Activated naive CD8-positive, alpha-beta T cell treated with anti-CD3 and anti-CD28 coated beads for 36 hours (primary cell): Measurements from ENCODE around the gene GPAM. TPM values are rescaled to one million over a fixed set of nuclear protein-coding genes. Genes with fewer than 3 reads are reported as not detected.
"Not testable (repeated sequence)": the region's sequence is repeated elsewhere in the genome, so short reads cannot be mapped to it uniquely, and the experiment has no call there.

ENCODE experiments used
- DNase-seq: peaks from one replicate; pipeline ENCODE4 v3.0.0; 2021
- H3K27ac Mint-ChIP-seq: one replicate; pipeline ENCODE4 v1.8.0; 2022; ENCODE audit warnings: mild to moderate bottlenecking, moderate library complexity, mixed read lengths
- H3K27me3 Mint-ChIP-seq: one replicate; pipeline ENCODE4 v1.8.0; 2022; ENCODE audit warnings: mild to moderate bottlenecking, mixed read lengths
- H3K36me3 Mint-ChIP-seq: one replicate; pipeline ENCODE4 v1.8.0; 2021; ENCODE audit warnings: mild to moderate bottlenecking, mixed read lengths
- H3K4me1 Mint-ChIP-seq: one replicate; pipeline ENCODE4 v1.8.0; 2021; ENCODE audit warnings: mixed read lengths
- H3K4me3 Mint-ChIP-seq: one replicate; pipeline ENCODE4 v1.8.0; 2022; ENCODE audit warnings: mild to moderate bottlenecking, moderate library complexity, mixed read lengths
- H3K9me3 Mint-ChIP-seq: one replicate; pipeline ENCODE4 v1.8.0; 2022; ENCODE audit warnings: mixed read lengths
- total RNA-seq, 2 experiments: library from RNA; stranded (reverse); gene quantifications; one replicate each; pipeline ENCODE4 v1.2.3, GENCODE V29; 2021

GPAM gene
- total RNA-seq, 2 experiments from 2014 or later: 12.7 to 14.2 TPM

DNA sequence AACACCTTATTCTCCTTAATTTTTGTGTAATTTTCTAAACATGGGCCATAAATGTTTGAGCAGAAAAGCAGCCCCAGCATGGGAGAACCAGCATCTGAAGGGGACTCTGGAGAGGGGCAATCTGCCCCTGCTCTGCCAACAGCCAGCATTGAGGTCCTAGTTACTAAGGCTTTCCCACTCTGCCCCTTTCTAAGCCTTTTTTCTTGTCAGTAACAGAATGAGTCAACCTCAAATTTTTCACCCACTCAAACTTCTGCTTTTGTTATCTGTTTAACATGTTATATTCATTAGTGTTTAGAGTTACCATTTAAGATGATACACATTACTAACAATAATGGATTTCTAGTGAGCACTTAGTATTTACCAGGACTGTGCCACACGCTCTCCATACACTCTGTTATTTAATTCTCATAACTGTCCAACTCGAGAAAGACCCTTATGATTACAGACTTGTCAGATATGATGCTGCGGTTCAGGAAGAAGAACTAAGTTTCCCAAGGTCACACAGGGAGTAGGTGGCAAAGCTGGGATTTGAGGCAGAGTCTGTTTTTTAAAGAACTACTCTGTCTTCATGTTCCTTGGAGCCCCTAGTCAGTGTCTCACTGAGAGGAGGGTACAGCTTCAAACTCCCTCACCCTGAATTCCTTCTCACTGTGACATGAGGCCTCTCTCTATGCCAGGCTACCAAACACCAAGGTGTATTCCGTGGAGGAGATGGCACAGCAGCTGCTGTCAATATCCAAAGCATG is 19.9 kb upstream of the GPAM start:
- Mint-ChIP-seq H3K4me3 (no peak overlapping the region), H3K27ac (no peak overlapping the region), H3K36me3 (no peaks in the 10 kb centered on the region), H3K27me3 (peaks cover 27% of the 10 kb centered on the region), H3K4me1 (peaks cover 4% of the 10 kb centered on the region), H3K9me3 (no peaks in the 10 kb centered on the region)
- DNase-seq: no peak

DNA sequence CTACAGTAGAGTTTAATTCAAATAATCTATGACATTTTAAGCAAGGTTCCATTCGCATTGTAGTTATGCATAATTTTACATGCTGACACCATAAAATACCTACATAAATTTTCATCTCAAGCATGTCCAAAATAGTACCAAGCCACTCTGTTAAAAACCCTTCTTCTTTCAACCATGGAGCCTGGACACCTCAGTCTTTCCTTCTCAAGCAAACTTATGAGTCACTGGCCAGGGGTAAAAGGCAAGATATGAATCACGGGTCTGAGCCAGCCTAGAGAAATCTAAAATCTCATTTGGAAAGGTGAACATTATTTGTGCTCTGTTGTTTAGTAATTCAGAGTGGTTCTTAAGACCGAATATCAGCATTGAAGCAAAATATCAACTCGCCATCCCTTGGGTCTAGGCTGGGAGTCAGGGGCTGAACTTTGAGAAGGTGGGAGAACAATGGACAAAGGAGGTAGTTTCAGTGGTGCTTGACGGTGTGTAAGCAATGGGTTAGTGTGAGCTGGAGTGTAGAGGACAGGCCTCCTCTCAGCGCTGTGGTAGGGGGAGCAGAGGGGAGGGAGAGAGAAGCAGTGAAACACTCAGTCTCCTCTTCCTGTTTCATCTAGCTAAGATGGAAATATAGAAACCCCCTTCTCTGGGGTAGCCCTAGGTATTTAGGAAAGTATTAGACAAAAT is 19.1 kb upstream of the GPAM start:
- Mint-ChIP-seq H3K4me1 (peaks cover 4% of the 10 kb centered on the region), H3K27ac (peak overlapping the region; percentile 32), H3K4me3 (no peak overlapping the region), H3K27me3 (peaks cover 27% of the 10 kb centered on the region), H3K36me3 (no peaks in the 10 kb centered on the region), H3K9me3 (no peaks in the 10 kb centered on the region)
- no peak for DNase-seq

DNA sequence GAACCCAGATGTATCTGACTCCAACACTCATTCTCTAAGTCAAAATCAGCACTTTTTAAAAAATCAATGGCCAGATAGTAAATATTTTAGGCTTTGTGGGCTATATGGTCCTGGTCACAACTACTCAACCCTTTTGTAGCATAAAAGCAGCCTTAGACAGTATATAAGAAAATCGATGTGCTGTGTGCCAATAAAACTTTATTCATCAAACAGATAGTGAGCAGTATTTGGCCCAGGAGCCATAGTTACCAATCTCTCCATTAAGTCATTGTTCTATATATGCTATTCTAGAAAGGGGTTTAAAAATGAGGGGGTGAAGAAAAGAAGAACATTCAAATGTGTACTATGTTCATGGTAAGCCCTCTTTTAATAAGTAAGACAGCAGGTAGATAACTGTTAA is 18.5 kb upstream of the GPAM start:
- Mint-ChIP-seq H3K27ac (no peak overlapping the region), H3K9me3 (no peaks in the 10 kb centered on the region), H3K36me3 (no peaks in the 10 kb centered on the region), H3K4me1 (peaks cover 4% of the 10 kb centered on the region), H3K4me3 (no peak overlapping the region), H3K27me3 (peaks cover 27% of the 10 kb centered on the region)
- DNase-seq: no peak

DNA sequence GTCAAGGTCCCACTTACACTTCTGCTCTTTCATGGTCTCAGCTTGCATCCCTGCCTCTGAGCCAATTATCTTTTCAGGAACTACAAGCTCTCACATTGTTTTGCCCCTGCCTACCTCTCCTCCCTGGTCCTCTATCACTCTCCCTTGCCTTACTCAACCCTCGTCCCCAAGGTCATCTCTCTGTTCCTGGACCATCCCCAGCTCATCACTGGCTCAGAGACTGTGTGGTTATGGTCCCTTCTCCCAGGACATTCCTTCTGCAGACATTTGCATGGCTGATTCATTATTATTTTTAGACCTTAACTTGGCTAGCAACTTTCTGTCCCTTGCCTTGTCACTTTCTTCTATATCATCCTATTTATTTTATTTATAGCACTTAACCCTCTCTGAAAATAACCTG is 17.8 kb upstream of the GPAM start:
- Mint-ChIP-seq H3K4me1 (peaks cover 4% of the 10 kb centered on the region), H3K27me3 (peaks cover 27% of the 10 kb centered on the region), H3K4me3 (no peak overlapping the region), H3K9me3 (no peaks in the 10 kb centered on the region), H3K27ac (no peak overlapping the region), H3K36me3 (no peaks in the 10 kb centered on the region)
- no peak for DNase-seq

DNA sequence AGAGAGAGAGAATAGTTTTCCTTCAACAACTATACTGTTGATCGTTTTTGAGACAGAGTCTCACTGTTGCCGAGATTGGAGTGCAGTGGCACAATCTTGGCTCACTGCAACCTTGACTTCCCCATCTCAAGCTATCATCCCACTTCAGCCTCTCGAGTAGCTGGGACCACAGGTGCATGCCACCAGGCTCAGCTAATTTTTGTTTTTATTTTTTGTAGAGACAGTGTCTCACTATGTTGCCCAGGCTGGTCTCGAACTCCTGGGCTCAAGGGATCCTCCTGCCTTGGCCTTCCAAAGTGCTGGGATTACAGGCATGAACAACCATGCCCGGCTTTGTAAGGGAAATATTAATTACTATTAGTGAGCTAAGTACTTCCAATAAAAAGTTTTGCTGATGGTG is 16.7 kb upstream of the GPAM start:
- DNase-seq, H3K36me3 Mint-ChIP-seq, H3K9me3 Mint-ChIP-seq, H3K4me1 Mint-ChIP-seq, H3K27ac Mint-ChIP-seq, H3K4me3 Mint-ChIP-seq: not testable (repeated sequence)
- H3K27me3 Mint-ChIP-seq: peaks cover 27% of the 10 kb centered on the region

DNA sequence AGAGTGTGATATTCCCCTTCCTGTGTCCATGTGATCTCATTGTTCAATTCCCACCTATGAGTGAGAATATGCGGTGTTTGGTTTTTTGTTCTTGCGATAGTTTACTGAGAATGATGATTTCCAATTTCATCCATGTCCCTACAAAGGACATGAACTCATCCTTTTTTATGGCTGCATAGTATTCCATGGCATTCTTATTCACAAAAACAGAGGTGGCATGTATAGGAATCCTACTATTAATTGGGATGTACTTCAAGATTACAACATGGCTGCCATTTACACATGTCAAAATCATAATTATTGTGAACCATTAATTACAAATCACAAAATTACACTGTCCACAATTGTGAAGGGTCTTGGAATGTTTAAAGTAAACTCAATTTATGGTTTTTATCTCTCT is 14.1 kb upstream of the GPAM start:
- H3K27me3 Mint-ChIP-seq: peaks cover 11% of the 10 kb centered on the region
- not testable (repeated sequence) for H3K36me3 Mint-ChIP-seq, H3K4me3 Mint-ChIP-seq, H3K4me1 Mint-ChIP-seq, DNase-seq, H3K27ac Mint-ChIP-seq, H3K9me3 Mint-ChIP-seq

DNA sequence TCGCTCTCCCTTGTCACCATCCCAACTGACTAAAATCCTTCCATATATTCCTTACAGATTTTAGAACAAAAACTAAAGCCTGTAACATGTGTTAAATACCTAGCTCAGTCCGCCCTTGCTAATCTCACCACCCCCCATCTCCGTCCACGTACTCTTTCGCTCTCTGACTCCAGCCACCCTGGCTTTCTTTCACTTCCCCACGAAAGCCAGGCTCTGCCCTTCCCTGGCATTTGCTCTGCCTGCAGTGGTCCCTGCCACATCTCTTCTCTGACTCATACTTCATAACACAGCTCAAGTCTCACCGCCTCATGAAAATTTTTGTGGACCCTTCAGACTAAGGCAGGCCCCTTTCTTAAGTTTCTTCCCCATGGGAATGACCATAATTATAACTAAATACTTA is 11.7 kb upstream of the GPAM start:
- H3K27me3 Mint-ChIP-seq: no peaks in the 10 kb centered on the region
- H3K4me1 Mint-ChIP-seq: no peaks in the 10 kb centered on the region
- no peak overlapping the region for H3K4me3 Mint-ChIP-seq
- no peaks in the 10 kb centered on the region for H3K9me3 Mint-ChIP-seq
- no peak for DNase-seq
- no peaks in the 10 kb centered on the region for H3K36me3 Mint-ChIP-seq
- no peak overlapping the region for H3K27ac Mint-ChIP-seq

DNA sequence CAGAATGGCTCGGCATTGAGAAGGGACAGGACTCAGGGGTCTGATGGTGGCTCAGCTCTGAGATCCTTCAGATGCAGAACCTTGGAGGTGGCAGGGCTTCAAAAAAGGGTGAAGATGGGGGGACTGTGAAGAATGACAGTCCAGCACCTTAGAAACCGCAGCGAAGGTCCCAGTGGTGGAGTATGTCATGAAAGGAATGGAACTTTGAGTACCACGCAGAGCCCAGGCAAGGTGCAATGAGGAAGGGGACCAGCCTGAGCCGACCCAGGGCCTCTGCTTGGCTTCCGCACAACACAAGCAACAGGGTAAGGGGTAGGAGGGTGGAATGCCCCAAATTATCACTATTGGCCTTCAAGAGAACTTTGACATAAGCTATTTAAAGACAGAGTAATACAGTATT is 8.2 kb upstream of the GPAM start:
- no peaks in the 10 kb centered on the region for H3K4me1 Mint-ChIP-seq
- no peak overlapping the region for H3K4me3 Mint-ChIP-seq
- no peak overlapping the region for H3K27ac Mint-ChIP-seq
- no peaks in the 10 kb centered on the region for H3K27me3 Mint-ChIP-seq
- no peak for DNase-seq
- no peaks in the 10 kb centered on the region for H3K36me3 Mint-ChIP-seq
- peaks cover 2% of the 10 kb centered on the region for H3K9me3 Mint-ChIP-seq

DNA sequence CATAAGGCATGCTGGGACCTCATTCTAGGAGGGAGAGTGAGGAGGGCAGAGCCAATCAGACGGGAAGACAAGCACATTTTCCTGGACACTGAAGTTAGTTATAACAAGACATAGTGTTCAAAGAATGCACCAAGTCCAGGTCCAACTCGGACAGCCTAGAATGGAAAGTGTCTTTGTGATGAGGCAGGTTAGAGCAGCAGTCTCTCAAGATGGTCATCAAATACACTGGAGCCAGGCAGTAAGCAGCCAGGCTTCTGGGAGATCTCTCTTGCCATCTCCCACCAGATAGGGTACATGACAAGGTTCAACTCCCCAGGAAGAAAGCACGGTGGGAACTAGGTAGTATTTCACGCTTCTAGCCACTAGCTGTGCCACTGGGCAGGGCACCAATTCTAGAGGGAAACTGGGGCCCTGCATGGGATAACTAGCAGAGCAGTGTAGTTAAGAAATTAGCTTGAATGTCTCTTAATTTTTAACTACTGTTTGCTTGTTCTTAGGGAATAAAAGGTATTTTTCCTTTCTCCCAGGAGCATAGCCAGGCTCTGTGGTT is 7.6 kb upstream of the GPAM start:
- DNase-seq: no peak
- Mint-ChIP-seq H3K36me3 (no peaks in the 10 kb centered on the region), H3K27ac (no peak overlapping the region), H3K4me3 (no peak overlapping the region), H3K27me3 (no peaks in the 10 kb centered on the region), H3K4me1 (no peaks in the 10 kb centered on the region), H3K9me3 (peaks cover 5% of the 10 kb centered on the region)

DNA sequence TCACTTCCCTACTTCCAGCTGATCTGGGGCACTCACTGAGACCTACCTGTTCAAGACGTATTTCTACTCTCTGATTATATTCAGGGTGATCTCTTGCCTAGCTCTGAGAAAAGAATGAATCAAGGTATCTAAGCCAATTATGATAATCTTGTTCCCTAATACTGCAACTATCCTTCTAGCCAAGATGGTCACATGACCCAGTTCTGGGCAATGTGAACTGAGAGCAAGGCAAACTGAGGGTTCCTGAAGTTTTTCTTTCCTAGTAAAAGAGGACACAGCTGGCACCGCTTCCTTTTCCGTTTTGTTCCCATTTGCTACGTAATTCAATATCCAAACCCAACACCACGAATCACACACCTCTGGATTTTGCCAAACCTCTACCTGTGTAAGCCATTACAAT is 5.9 kb upstream of the GPAM start:
- DNase-seq: no peak
- H3K4me3 Mint-ChIP-seq: no peak overlapping the region
- peaks cover 12% of the 10 kb centered on the region for H3K36me3 Mint-ChIP-seq
- H3K27me3 Mint-ChIP-seq: no peaks in the 10 kb centered on the region
- H3K9me3 Mint-ChIP-seq: peaks cover 16% of the 10 kb centered on the region
- H3K27ac Mint-ChIP-seq: no peak overlapping the region
- peaks cover 3% of the 10 kb centered on the region for H3K4me1 Mint-ChIP-seq

DNA sequence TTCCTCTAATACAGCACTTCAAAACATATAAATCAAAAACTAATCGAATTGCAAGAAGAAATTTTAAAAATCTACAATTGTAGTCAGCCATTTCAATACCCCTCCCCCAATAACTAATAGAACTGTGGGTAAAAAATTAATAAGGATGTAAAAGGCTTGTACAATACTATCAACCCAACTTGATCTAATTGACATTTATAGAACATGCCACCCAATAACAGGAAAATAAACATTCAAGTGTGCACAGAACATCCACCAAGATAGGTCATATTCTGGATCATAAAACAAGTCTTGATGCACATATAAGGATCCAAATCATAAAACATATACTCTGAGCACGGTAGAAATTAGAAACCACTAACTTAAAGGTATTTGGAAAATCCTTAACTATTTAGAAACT is 4.0 kb upstream of the GPAM start:
- H3K4me3 Mint-ChIP-seq: no peak overlapping the region
- no peaks in the 10 kb centered on the region for H3K27me3 Mint-ChIP-seq
- H3K27ac Mint-ChIP-seq: no peak overlapping the region
- H3K36me3 Mint-ChIP-seq: peaks cover 15% of the 10 kb centered on the region
- peaks cover 16% of the 10 kb centered on the region for H3K9me3 Mint-ChIP-seq
- DNase-seq: no peak
- H3K4me1 Mint-ChIP-seq: peaks cover 14% of the 10 kb centered on the region

DNA sequence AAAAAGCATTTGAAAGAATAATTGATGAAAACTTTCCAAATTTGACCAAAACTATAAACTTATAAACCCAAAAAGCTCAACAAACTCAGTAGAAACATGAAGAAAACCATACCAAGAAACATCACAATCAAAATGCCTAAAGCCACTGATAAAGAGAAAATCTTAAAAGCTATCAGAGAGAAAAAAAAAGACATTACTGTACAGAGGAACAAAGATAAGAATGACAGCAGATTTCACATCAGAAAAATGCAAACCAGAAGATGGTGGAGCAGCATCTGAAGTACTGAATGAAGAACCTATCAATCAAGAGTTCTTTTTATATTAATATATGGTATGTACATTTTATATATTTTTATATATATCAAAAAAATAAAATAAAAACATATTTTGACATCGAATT is 2.4 kb upstream of the GPAM start:
- no peaks in the 10 kb centered on the region for H3K27me3 Mint-ChIP-seq
- peaks cover 15% of the 10 kb centered on the region for H3K36me3 Mint-ChIP-seq
- DNase-seq: no peak
- no peak overlapping the region for H3K4me3 Mint-ChIP-seq
- H3K27ac Mint-ChIP-seq: no peak overlapping the region
- peaks cover 16% of the 10 kb centered on the region for H3K9me3 Mint-ChIP-seq
- peaks cover 20% of the 10 kb centered on the region for H3K4me1 Mint-ChIP-seq

DNA sequence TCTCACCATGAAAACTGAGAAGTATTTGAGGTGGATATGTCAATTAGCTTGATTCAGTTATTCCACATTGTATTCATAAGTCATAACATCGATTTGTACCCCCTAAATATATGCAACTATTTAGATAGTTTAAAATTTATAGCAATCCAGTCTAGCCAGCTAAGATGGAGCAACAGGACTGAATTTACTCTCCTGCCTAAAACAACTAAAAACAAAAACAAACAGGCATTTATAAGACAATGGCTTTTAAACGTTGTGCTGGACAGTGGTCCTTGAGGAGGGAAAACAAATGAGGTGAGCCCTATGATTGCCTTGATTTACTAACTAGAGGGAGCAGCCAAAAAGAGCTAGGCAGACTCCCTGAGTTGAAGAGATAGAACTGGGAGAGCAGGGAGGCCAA is 814 bp upstream of the GPAM start:
- Mint-ChIP-seq H3K27ac (no peak overlapping the region), H3K36me3 (peaks cover 16% of the 10 kb centered on the region), H3K27me3 (no peaks in the 10 kb centered on the region), H3K9me3 (peaks cover 16% of the 10 kb centered on the region), H3K4me3 (peak overlapping the region; percentile 93), H3K4me1 (peaks cover 20% of the 10 kb centered on the region)
- DNase-seq: no peak

DNA sequence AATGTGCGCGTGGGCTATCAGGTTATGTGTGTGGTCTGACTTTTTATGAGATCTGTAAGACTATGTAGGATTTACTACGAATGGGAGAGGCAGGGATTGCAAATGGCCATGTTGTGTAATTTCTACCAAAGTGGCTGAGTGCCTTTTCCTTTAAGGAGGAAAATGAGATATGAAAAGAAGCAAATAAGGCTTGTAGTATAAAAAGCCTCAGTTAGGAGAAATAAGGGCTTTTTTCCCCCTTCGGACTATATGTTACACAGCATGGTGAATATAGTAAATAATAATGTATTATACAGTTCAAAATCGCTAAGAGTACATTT is 447 bp upstream of the GPAM start:
- H3K9me3 Mint-ChIP-seq: peaks cover 16% of the 10 kb centered on the region
- no peak for DNase-seq
- peak overlapping the region; percentile 92 for H3K27ac Mint-ChIP-seq
- peaks cover 16% of the 10 kb centered on the region for H3K36me3 Mint-ChIP-seq
- H3K27me3 Mint-ChIP-seq: no peaks in the 10 kb centered on the region
- H3K4me3 Mint-ChIP-seq: peak overlapping the region; percentile 93
- peaks cover 20% of the 10 kb centered on the region for H3K4me1 Mint-ChIP-seq

DNA sequence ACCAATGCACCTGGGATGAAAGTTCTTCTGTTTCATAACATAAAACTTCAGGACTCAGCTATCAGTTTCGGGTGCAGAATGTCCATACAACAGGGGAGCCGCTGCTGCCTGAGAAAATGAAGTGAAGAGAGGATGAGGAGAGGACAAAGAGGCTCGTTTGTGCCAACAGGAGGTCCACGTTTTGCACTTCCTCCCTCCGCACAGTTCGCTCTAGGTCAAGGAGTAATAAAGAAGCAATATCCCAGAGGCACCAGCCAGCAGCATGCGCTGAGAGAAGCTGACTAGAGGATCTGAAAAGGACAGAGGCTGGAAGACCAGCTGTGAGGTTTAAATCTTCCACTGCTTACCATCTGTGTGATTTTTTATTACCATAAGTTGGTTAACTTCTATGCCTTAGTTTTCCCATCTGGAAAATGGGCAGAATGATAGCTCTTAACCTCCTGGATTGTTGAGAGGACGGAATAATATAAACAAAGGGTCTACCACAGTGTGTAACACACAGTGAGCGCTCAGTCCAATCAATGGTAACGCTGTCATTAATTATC is 709 bp downstream of the GPAM start:
- Mint-ChIP-seq H3K4me3 (peak overlapping the region; percentile 93), H3K27me3 (no peaks in the 10 kb centered on the region), H3K27ac (peak overlapping the region; percentile 92), H3K9me3 (peaks cover 16% of the 10 kb centered on the region), H3K36me3 (peaks cover 20% of the 10 kb centered on the region), H3K4me1 (peaks cover 20% of the 10 kb centered on the region)
- DNase-seq: no peak

DNA sequence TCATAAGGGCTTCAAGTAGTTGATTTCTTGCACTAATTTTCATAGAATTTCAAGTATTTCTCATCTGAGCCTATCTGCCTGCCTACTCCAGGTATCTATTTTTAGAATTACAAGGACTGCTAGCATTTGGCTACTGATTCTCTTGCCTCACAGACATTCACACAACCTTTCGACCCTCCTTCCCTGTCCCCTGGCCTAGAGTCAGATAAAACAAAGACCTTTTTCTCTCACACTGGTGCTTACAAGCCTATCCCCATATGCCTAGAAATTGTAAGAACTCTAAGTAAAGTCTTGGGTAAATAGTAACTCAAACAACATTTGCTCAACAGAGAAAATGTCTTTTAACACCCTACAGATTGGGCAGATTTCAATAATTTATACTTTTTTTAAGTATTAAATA is 6.3 kb downstream of the GPAM start:
- H3K27me3 Mint-ChIP-seq: no peaks in the 10 kb centered on the region
- DNase-seq: no peak
- H3K4me3 Mint-ChIP-seq: no peak overlapping the region
- peaks cover 4% of the 10 kb centered on the region for H3K4me1 Mint-ChIP-seq
- H3K36me3 Mint-ChIP-seq: peaks cover 8% of the 10 kb centered on the region
- no peaks in the 10 kb centered on the region for H3K9me3 Mint-ChIP-seq
- H3K27ac Mint-ChIP-seq: no peak overlapping the region
